IMR-90 (cell line): ENCODE measurements around the gene CAPN5. TPM values are rescaled to one million over a fixed set of nuclear protein-coding genes. Genes with fewer than 3 reads are reported as not detected.

Source experiments
- ATAC-seq: fragments of 200-7000 bp; cut with Tn5 transposase; 2 replicates; pipeline ENCODE4 v1.9.1; 2020; ENCODE audit warnings: low read depth, mild to moderate bottlenecking, moderate library complexity
- BruUV-seq: library from RNA; stranded (reverse); fragments of 400-500 nt; replicated peaks from 2 replicates; lab custom pipeline; 2021; lab: Mats Ljungman, UMichigan
- CTCF ChIA-PET: fragments of 300-600 bp; formaldehyde crosslinking; extraction: SDS; loops from one replicate; lab custom pipeline; 2021; ENCODE audit warnings: antibody characterized with exemption; lab: Yijun Ruan, JAX
- POLR2A ChIA-PET: fragments of 300-600 bp; sonication (Branson Sonifier 250); formaldehyde crosslinking; loops from one replicate; lab custom pipeline; 2022; ENCODE audit warnings: antibody characterized with exemption; ENCODE audit not compliant: unreplicated experiment; lab: Charles Lee
- DNase-seq: peaks from one replicate; pipeline ENCODE4 v3.0.0; 2013
- H2AFZ ChIP-seq: replicated peaks from 2 replicates; pipeline ENCODE3; 2013; ENCODE audit warnings: low read length, mild to moderate bottlenecking; ENCODE audit not compliant: poor library complexity
- H2AK5ac ChIP-seq: 2 replicates; pipeline ENCODE4 v1.6.1; 2013; ENCODE audit warnings: low read depth, low read length, inconsistent platforms
- H2AK9ac ChIP-seq: replicated peaks from 2 replicates; pipeline ENCODE3; 2013; ENCODE audit warnings: mild to moderate bottlenecking, low read depth, low read length, moderate library complexity; ENCODE audit not compliant: poor library complexity
- H2BK120ac ChIP-seq: 2 replicates; pipeline ENCODE4 v1.6.1; 2013; ENCODE audit warnings: low read depth, low read length, inconsistent platforms
- H2BK15ac ChIP-seq: 3 replicates; pipeline ENCODE4 v1.6.1; 2013; ENCODE audit warnings: low read depth, low read length, inconsistent platforms
- H2BK20ac ChIP-seq: 2 replicates; pipeline ENCODE4 v1.6.1; 2013; ENCODE audit warnings: low read depth, mild to moderate bottlenecking, inconsistent platforms, low read length, moderate library complexity
- H2BK5ac ChIP-seq: 2 replicates; pipeline ENCODE4 v1.6.1; 2013; ENCODE audit warnings: mild to moderate bottlenecking, low read depth, low read length, inconsistent platforms; ENCODE audit not compliant: poor library complexity, severe bottlenecking
- H3K14ac ChIP-seq: replicated peaks from 2 replicates; pipeline ENCODE4 v1.6.1; 2013; ENCODE audit warnings: low read depth, low read length, inconsistent platforms
- H3K18ac ChIP-seq: 2 replicates; pipeline ENCODE4 v1.6.1; 2013; ENCODE audit warnings: low read depth, low read length, control low read depth
- H3K23ac ChIP-seq: 2 replicates; pipeline ENCODE4 v1.6.1; 2013; ENCODE audit warnings: low read depth, low read length, inconsistent platforms
- H3K27ac ChIP-seq: 2 replicates; pipeline ENCODE4 v1.5.1; 2013; ENCODE audit warnings: mild to moderate bottlenecking, control low read depth, low read length; ENCODE audit not compliant: insufficient read depth
- H3K27me3 ChIP-seq: 2 replicates; pipeline ENCODE4 v1.6.1; 2013; ENCODE audit warnings: low read length; ENCODE audit not compliant: control insufficient read depth, insufficient read depth
- H3K36me3 ChIP-seq: 2 replicates; pipeline ENCODE4 v1.6.1; 2013; ENCODE audit warnings: low read length, mixed read lengths; ENCODE audit not compliant: control insufficient read depth, insufficient read depth
- H3K4ac ChIP-seq: 2 replicates; pipeline ENCODE4 v1.6.1; 2013; ENCODE audit warnings: low read depth, low read length, inconsistent platforms
- H3K4me1 ChIP-seq: 2 replicates; pipeline ENCODE4 v1.6.1; 2013; ENCODE audit warnings: low read length, mixed read lengths; ENCODE audit not compliant: control insufficient read depth, insufficient read depth
- H3K4me2 ChIP-seq: 2 replicates; pipeline ENCODE4 v1.6.1; 2013; ENCODE audit warnings: low read depth, mild to moderate bottlenecking, control low read depth, low read length, moderate library complexity
- H3K4me3 ChIP-seq: 2 replicates; pipeline ENCODE4 v1.5.1; 2013; ENCODE audit warnings: low read depth, mild to moderate bottlenecking, control low read depth, low read length, moderate library complexity; ENCODE audit not compliant: insufficient read depth
- H3K56ac ChIP-seq: 2 replicates; pipeline ENCODE4 v1.6.1; 2013; ENCODE audit warnings: low read length, inconsistent platforms; ENCODE audit not compliant: insufficient read depth; ENCODE audit errors: extremely low read depth
- H3K79me1 ChIP-seq, 2 experiments: 2 replicates each; pipeline ENCODE4 v1.6.1; 2013; ENCODE audit warnings: low read length in 2 of 2, inconsistent platforms in 1 of 2, low read depth in 1 of 2
- H3K9ac ChIP-seq: 2 replicates; pipeline ENCODE4 v1.6.1; 2013; ENCODE audit warnings: low read depth, low read length, control low read depth
- H3K9me1 ChIP-seq: 2 replicates; pipeline ENCODE4 v1.6.1; 2013; ENCODE audit warnings: low read length, inconsistent platforms; ENCODE audit not compliant: insufficient read depth
- H3K9me3 ChIP-seq: 2 replicates; pipeline ENCODE4 v1.6.1; 2013; ENCODE audit warnings: low read length; ENCODE audit not compliant: control insufficient read depth, insufficient read depth
- H4K20me1 ChIP-seq: 2 replicates; pipeline ENCODE4 v1.6.1; 2013; ENCODE audit warnings: low read length, inconsistent platforms; ENCODE audit not compliant: insufficient read depth
- H4K5ac ChIP-seq: 2 replicates; pipeline ENCODE4 v1.6.1; 2013; ENCODE audit warnings: mild to moderate bottlenecking, low read depth, low read length, control low read depth
- H4K8ac ChIP-seq, 2 experiments: 2 replicates each; pipeline ENCODE4 v1.6.1; 2013; ENCODE audit warnings: low read depth in 2 of 2, low read length in 2 of 2, control low read depth in 1 of 2, inconsistent platforms in 1 of 2
- H4K91ac ChIP-seq: 2 replicates; pipeline ENCODE4 v1.6.1; 2013; ENCODE audit warnings: low read depth, low read length, inconsistent platforms; ENCODE audit not compliant: insufficient read depth
- BHLHE40 ChIP-seq: fragments of 150-350 bp; IDR thresholded peaks from 2 replicates; pipeline ENCODE4 v1.6.1; 2016; ENCODE audit warnings: mild to moderate bottlenecking, low read depth, low read length
- CEBPB ChIP-seq: IDR thresholded peaks from 2 replicates; pipeline ENCODE4 v1.6.1; 2012; ENCODE audit warnings: low read depth, low read length, improper control_type of control experiment
- CHD1 ChIP-seq: IDR thresholded peaks from 2 replicates; pipeline ENCODE4 v1.6.1; 2012; ENCODE audit warnings: low read depth, low read length, improper control_type of control experiment
- CTCF ChIP-seq: conservative IDR thresholded peaks from 2 replicates; pipeline ENCODE4 v1.5.1; 2012; ENCODE audit warnings: mild to moderate bottlenecking, low read depth, low read length, improper control_type of control experiment
- ELK1 ChIP-seq: fragments of 150-350 bp; IDR thresholded peaks from 2 replicates; pipeline ENCODE4 v1.6.1; 2016; ENCODE audit warnings: low read depth, mild to moderate bottlenecking, low read length, moderate library complexity, borderline replicate concordance
- FOS ChIP-seq: fragments of 150-350 bp; IDR thresholded peaks from 2 replicates; pipeline ENCODE4 v1.6.1; 2016; ENCODE audit warnings: low read depth, low read length
- MAFK ChIP-seq: IDR thresholded peaks from 2 replicates; pipeline ENCODE4 v1.6.1; 2012; ENCODE audit warnings: low read depth, low read length, improper control_type of control experiment
- MAZ ChIP-seq: IDR thresholded peaks from 2 replicates; pipeline ENCODE4 v1.6.1; 2012; ENCODE audit warnings: low read depth, mild to moderate bottlenecking, low read length, improper control_type of control experiment, moderate library complexity, borderline replicate concordance
- MXI1 ChIP-seq: IDR thresholded peaks from 2 replicates; pipeline ENCODE4 v1.6.1; 2012; ENCODE audit warnings: low read depth, mild to moderate bottlenecking, low read length, moderate library complexity, borderline replicate concordance
- NFE2L2 ChIP-seq: fragments of 150-350 bp; IDR thresholded peaks from 2 replicates; pipeline ENCODE4 v1.6.1; 2016; ENCODE audit warnings: low read depth, mild to moderate bottlenecking, low read length
- POLR2A ChIP-seq: IDR thresholded peaks from 2 replicates; pipeline ENCODE4 v1.6.1; 2012; ENCODE audit warnings: mild to moderate bottlenecking, low read depth, low read length
- RAD21 ChIP-seq: IDR thresholded peaks from 2 replicates; pipeline ENCODE4 v1.6.1; 2012; ENCODE audit warnings: low read length, improper control_type of control experiment
- RCOR1 ChIP-seq: IDR thresholded peaks from 2 replicates; pipeline ENCODE4 v1.6.1; 2012; ENCODE audit warnings: mild to moderate bottlenecking, low read length, improper control_type of control experiment; ENCODE audit not compliant: insufficient replicate concordance
- RFX5 ChIP-seq: IDR thresholded peaks from 2 replicates; pipeline ENCODE4 v1.8.0; 2012; ENCODE audit warnings: low read depth, mild to moderate bottlenecking, low read length, moderate library complexity
- SMC3 ChIP-seq: fragments of 150-350 bp; IDR thresholded peaks from 2 replicates; pipeline ENCODE4 v1.6.1; 2016; ENCODE audit warnings: low read depth, mild to moderate bottlenecking, antibody characterized with exemption, low read length, moderate library complexity
- USF2 ChIP-seq: fragments of 150-350 bp; IDR thresholded peaks from 2 replicates; pipeline ENCODE4 v1.6.1; 2017; ENCODE audit warnings: mild to moderate bottlenecking, antibody characterized with exemption, low read length, low read depth
- WGBS, 2 experiments: methylation state at CpG; one replicate each; pipeline versions ENCODE4 v1.1.5 to v1.1.7; 2013; ENCODE audit warnings: missing lambda C conversion rate in 2 of 2; ENCODE audit not compliant: insufficient read length in 1 of 2; ENCODE audit errors: extremely low coverage in 2 of 2; 5-methylcytosine and 5-hydroxymethylcytosine counted together
- dilution Hi-C: fragments of 300-500 bp; cut with HindIII; formaldehyde crosslinking; loops from one replicate; pipeline ENCODE4 v1.14.3; 2018; ENCODE audit warnings: low sequenced_read_pairs; ENCODE audit not compliant: unreplicated experiment
- in situ Hi-C: fragments of 300-500 bp; cut with MboI; formaldehyde crosslinking; loops from 3 replicates; pipeline ENCODE4 v1.14.3; 2019; ENCODE audit warnings: low sequenced_read_pairs, inconsistent platforms, mixed read lengths
- intact Hi-C: fragments of 100-400 bp; cut with micrococcal nuclease; formaldehyde crosslinking; loops from 2 replicates; pipeline ENCODE4 v1.10.0; 2022
- polyA plus RNA-seq, 3 experiments: library from polyadenylated mRNA; depleted of rRNA; stranded (reverse); fragments of >200 nt; gene quantifications; 2 replicates each; pipeline ENCODE4 v1.2.3, GENCODE V29; 2012; ENCODE audit warnings: low replicate concordance in 1 of 3
- total RNA-seq: library from RNA; depleted of rRNA; stranded (reverse); fragments of >200 nt; gene quantifications from 2 replicates; pipeline ENCODE4 v1.2.3, GENCODE V29; 2012

Gene CAPN5
- total and polyA plus RNA-seq, 2 of the 4 experiments (the other 2 are of a cell fraction): 8.1 to 24.0 TPM

- dilution Hi-C loops: no loop called here
- ChIA-PET CTCF (interaction anchor here (1.5 kb wide), 1 partner anchor 9 kb away, joined by 5 read pairs; no protein-coding TSS in a partner anchor), POLR2A (no interaction called here)
- Histone ChIP-seq H4K5ac (no peak overlapping the region), H3K9ac (no peak overlapping the region), H3K56ac (no peak overlapping the region), H2BK20ac (no peak overlapping the region), H2AFZ (no peak overlapping the region), H3K9me3 (no peaks in the 10 kb centered on the region), H3K27ac (no peak overlapping the region), H2BK5ac (no peak overlapping the region), H2BK120ac (no peak overlapping the region), H3K36me3 (peaks cover 29% of the 10 kb centered on the region; the same call in 1 of the 2 replicates), H3K4me1 (no peaks in the 10 kb centered on the region), H2AK5ac (no peak overlapping the region), H3K4ac (no peak overlapping the region), H3K23ac (no peak overlapping the region), H3K18ac (no peak overlapping the region), H2AK9ac (no peak overlapping the region), H3K14ac (no peak overlapping the region), H3K27me3 (no peaks in the 10 kb centered on the region), H4K91ac (no peak overlapping the region), H3K79me1 (no peaks in the 10 kb centered on the region), H3K4me3 (no peak overlapping the region), H2BK15ac (no peak overlapping the region), H4K8ac (no peak overlapping the region), H4K20me1 (no peaks in the 10 kb centered on the region), H3K4me2 (no peak overlapping the region), H3K9me1 (no peaks in the 10 kb centered on the region; the same call in none of the 2 replicates)
- no peak for DNase-seq
- WGBS, 2 experiments: 61% methylated on average over 4 of the region's 7 CpGs; no CpG with 5 or more reads in 1 of the 2 experiments
- TF ChIP-seq RFX5 (no peak), BHLHE40 (no peak), POLR2A (no peak), CEBPB (no peak), MXI1 (no peak), CTCF (no peak), MAFK (no peak), USF2 (no peak), SMC3 (no peak), MAZ (no peak), RAD21 (no peak), CHD1 (no peak), RCOR1 (no peak), ELK1 (no peak), NFE2L2 (no peak), FOS (no peak)
- no TSS peak for BruUV-seq
- intact Hi-C loops: no loop called here
- ATAC-seq: no peak
- in situ Hi-C loops: no loop called here
Measured at GRCh38 chr11:77117492-77117891, 50.7 kb downstream of the CAPN5 start.
